Fibroblast of skin of back (primary cell): ENCODE measurements around the gene CAPZA2. TPM values are rescaled to one million over a fixed set of nuclear protein-coding genes. Genes with fewer than 3 reads are reported as not detected.
A peak's percentile ranks its signal among the peaks of the same experiment; 100 is the strongest.
"Not testable (repeated sequence)": the region's sequence is repeated elsewhere in the genome, so short reads cannot be mapped to it uniquely, and the experiment has no call there.

Experiments
- DNase-seq: peaks from one replicate; pipeline ENCODE4 v3.0.0-alpha.2; 2013
- polyA plus RNA-seq, 2 experiments: library from polyadenylated mRNA; unstranded; fragments of 120-200 nt; gene quantifications; one replicate each; pipeline ENCODE4 v1.2.1, GENCODE V29; 2013; ENCODE audit not compliant: insufficient read length in 2 of 2

Gene CAPZA2
- polyA plus RNA-seq (2013, experiment 1 of 2; ENCODE audit: insufficient read length): 143 TPM
- 156 TPM for polyA plus RNA-seq (2013, experiment 2 of 2; ENCODE audit: insufficient read length)

DNA sequence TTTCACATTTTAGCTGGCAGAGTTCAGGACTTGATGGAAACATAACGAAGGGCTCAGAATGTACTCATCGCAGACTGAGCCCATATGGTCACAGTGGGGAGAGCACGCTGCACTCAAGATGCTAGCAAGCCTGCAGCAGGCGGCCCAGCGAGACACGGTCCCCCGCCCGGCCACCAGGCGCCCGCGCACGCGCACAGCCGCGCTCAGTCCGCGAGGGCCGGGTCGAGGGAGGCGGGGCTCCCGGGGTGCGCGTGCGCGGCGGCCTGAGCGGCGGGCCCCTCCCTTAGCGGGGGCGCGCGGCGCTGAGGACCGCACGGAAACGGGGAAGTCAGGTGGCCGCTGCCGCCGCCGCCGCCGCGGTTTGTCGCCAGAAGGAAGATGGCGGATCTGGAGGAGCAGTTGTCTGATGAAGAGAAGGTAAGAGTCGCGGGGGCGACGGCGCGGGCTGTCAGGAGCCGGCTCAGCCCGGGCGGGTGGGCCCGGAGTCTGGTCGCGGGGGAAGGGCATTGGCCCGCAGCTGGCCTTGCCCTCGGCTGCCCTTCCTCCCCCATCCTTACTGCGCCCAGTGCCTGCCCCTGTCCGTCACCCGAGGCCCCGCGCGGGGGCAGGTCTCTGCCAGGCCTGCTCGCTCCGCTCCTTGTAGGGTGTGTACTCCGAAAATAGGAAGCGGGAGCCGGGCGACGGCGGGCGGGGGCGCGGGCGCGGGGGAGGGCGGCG lies at the start of gene CAPZA2:
Gene CAPZA2, plus strand, starts transcription at position 354 of the 717 bp plus-strand sequence. Its CDS starts 25 bp downstream, at position 379.
- DNase-seq: peak; percentile 92

GRCh38 chr7:116812860-116813259 lies 49.5 kb upstream of the CAPZA2 start:
- DNase-seq: no peak

DNA sequence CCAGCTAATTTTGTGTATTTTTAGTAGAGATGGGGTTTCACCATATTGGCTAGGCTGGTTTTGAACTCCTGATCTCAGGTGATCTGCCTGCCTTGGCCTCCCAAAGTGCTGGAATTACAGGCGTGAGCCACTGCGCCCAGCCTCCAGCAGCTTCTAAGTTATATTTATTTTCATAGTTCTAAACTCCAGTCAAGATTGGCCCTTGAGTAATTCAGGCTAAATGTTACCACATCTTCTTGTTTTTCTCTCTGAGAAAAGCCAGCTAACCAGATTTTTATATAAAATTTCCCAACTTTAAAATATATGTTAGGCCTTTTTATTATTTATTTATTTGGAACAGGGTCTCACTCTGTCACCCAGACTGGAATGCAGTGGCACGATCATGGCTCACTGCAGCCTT lies 49.0 kb upstream of the CAPZA2 start:
- not testable (repeated sequence) for DNase-seq

DNA sequence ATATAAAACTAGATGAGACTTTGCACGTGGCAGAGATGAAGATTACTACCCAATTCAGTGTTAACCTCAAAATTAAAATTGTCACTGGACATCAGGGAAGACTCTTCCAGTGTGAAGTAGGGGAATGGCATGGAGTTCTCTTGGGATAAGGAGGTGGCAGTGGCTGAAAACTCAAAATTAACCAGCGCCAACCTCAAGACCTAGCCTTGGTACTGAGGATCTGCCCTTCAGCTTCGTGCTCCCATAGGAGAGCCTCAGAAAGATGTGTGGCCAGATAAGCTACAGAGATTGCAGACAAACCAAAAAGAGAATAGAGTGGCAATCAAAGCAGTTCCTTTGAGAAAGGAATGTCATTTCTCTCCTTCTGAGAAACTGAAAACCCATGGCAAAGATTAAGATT lies 47.3 kb upstream of the CAPZA2 start:
- no peak for DNase-seq

DNA sequence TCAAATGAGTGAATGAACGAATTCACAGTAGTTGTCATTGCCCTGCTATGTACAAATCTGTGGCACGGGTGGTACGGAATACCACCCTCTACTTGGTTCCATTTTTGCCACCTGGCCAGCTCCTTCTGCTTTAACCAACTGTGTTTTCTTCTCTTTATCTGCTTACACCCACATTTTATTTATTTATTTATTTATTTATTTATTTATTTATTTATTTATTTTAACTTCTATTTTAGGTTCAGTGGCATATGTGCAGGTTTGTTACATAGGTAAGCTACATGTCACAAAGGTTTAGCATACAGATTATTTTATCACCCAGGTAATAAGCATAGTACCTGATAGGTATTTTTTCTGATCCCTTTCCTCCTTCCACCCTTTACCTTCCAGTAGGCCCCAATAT lies 42.2 kb upstream of the CAPZA2 start:
- DNase-seq: no peak

- DNase-seq: not testable (repeated sequence)
These were observed 40.7 kb upstream of the CAPZA2 start for GRCh38 chr7:116821647-116822046.

DNA sequence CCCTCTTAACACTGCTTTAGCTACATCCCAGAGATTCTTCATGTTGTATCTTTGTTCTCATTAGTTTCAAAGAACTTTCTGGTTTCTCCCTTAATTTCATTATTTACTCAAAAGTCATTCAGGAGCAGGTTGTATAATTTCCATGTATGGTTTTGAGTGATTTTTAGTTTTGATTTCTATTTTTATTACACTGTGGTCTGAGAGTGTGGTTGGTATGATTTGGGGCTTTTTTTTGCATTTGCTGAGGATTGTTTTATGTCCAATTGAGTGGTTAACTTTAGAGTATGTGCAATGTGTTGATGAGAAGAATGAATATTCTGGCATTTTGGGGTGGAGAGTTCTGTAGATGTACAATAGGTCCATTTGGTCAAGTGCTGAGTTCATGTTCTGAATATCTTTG lies 37.9 kb upstream of the CAPZA2 start:
- no peak for DNase-seq

GRCh38 chr7:116828281-116828680 lies 34.1 kb upstream of the CAPZA2 start:
- DNase-seq: no peak

DNA sequence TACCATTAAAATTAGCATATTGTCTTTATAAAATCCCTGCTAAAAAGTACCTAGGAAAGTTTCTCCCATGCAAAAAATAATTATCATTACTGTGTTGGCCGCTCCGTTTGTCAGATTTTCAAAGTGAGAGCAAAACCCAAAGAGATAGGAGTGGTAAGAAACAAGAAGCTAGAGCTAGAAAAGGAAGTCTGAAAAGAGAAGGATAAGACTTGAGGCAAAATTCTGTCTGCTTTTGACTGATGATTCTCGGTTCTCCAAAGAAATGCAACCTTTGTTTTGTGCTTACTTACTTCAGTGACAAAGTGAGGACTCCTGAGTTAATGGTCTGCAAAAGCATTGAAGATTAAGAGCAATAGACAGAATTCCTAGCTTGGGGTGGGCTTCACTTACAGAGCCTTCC lies 33.3 kb upstream of the CAPZA2 start:
- no peak for DNase-seq

DNA sequence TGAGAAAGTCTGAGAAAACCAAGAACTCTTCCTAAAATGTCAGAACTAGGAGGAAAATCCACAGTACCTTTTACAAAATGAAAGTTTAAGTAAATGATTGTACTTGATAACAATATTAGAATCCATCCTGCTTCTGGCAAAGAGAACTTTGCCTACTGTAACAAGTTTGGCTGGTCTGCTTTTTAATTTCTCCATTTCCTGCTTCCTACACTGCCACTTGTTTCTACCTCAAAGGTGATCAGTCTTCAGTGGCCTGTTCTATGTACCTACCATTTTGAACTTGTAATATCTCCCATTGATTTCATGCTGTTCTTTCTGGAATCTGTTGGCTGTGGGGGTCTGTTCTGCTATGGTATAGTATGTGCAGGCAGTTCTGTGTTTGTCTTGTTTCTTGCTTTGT lies 32.9 kb upstream of the CAPZA2 start:
- DNase-seq: no peak

GRCh38 chr7:116832692-116833091 lies 29.7 kb upstream of the CAPZA2 start:
- DNase-seq: no peak

DNA sequence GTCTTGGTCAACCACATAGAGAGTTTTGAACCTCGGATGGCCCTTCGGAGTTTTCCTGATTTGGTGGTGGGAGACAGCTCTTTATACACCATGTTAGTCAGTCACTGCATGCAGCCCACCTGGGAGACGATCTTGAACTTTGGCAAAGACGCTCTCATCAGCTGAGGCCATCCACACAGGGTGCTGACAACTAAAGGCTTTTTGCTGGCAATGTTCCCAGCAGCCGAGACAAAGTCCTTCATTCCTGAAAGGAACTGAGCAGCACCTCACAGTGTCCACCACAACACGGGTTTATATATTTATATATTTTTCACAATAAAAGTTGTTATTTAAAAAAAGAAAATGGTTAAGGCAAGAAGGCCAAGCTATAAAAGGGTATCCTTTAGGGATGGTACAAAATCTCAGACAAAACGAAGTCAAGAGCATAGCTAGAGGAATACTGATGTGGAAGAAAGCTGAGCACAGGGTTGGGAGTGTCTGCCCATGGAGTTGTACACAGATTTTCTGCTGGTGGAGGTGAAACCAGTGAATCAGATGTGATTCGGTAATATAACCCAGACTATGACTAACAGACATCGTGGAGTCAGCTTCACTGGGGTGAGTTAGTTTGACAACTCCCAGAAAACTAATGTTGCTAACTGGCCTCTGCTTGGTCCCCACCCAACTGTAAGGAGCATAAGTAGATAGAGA lies 27.4 kb upstream of the CAPZA2 start:
- DNase-seq: peak; percentile 31

DNA sequence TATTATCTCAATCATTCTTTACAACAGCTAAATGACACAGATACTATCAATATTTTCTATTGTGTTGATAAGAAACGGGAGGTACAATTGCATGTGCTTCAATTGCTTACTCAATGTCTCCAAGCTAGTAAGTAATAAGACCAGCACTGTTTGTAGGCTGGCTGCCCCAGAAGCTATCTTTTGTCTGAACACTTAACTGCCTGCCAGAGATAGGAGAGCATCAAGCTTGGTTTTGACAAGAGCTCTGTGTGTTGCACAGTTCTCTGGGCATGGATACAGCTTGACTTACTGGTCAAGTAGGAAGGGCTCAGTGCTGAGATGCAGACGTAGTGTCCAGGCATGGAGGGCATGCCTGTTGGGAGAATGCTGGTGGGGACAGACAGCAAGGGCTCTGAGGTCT lies 26.3 kb upstream of the CAPZA2 start:
- no peak for DNase-seq

- no peak for DNase-seq
These were observed 25.5 kb upstream of the CAPZA2 start for GRCh38 chr7:116836911-116837310.

- DNase-seq: no peak
These were observed 24.8 kb upstream of the CAPZA2 start for GRCh38 chr7:116837586-116837985.

- no peak for DNase-seq
These were observed 22.1 kb upstream of the CAPZA2 start for GRCh38 chr7:116840256-116840655.

- DNase-seq: no peak
These were observed 20.0 kb upstream of the CAPZA2 start for GRCh38 chr7:116842371-116842770.

DNA sequence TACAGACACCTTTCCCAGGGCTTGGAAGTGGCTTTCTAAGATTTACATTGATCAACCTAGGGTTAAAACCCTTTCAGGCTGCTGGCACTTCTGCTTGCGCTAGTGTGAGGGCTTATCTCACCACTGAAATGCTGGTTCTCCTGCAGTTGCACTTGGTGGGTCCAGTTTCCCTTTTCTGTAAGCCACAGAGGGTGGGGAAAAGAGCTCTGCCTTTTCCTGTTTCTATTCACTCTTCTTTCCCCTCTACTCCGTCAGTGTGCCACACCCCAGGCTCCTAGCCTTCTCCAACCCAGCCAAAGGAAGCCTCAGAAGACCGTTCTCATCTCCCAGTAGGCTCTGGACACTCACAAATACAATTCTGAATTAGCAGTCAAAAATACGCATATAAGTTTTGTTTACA lies 19.0 kb upstream of the CAPZA2 start:
- no peak for DNase-seq

DNA sequence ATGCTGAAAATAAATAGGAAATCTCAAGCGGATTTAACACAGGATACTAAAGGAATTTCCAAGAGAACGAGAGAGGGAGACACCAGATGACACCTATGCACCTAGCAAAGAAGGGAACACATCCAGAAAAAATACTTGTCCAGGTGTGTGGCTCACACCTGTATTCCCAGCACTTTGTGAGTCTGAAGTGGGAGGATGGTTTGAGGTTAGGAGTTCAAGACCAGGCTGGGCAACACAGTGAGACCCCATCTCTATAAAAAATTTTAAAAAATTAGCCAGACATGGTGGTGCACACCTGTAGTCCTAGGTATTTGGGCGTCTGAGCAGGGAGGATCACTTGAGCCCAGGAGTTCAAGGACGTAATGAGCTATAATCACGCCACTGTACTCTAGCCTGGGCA lies 11.2 kb upstream of the CAPZA2 start:
- DNase-seq: no peak

GRCh38 chr7:116851671-116852070 lies 10.7 kb upstream of the CAPZA2 start:
- DNase-seq: no peak

DNA sequence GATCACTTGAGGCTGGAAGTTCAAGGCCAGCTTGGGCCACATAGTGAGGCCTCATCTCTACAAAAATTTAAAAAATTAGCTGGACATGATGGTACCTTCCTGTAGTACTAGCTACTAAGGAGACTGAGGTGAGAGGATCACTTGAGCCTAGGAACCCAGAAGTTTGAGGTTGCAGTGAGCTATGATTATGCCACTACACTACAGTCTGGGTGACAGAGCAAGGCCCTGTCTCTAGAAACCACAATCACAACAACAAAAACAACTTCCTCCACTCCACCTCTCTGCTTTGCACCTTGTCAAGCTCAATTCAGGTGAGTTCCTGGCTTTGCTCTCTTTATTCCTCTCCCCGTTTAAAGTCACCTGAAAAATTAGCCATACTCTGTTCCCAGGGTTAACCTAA lies 8.3 kb upstream of the CAPZA2 start:
- DNase-seq: no peak

- DNase-seq: no peak
These were observed 5.3 kb upstream of the CAPZA2 start for GRCh38 chr7:116857052-116857451.

DNA sequence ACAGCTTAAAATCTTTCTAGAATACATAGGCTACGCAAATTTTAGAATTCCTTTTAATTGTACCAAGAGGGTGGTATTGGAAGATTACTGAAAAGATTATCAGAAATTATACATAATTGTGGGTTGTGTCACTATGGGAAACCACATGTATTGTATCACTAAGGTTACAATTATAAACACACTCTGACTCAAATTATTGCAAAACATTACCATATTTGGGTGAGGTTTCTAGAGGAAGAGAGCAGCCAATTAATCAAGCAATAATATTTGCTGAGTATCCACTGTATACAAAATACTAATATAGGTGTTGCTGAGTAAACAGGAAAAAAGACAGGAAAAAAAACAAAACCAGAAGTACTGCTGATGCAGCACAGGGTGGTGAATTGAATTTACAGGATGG lies 3.1 kb upstream of the CAPZA2 start:
- DNase-seq: peak; percentile 63

DNA sequence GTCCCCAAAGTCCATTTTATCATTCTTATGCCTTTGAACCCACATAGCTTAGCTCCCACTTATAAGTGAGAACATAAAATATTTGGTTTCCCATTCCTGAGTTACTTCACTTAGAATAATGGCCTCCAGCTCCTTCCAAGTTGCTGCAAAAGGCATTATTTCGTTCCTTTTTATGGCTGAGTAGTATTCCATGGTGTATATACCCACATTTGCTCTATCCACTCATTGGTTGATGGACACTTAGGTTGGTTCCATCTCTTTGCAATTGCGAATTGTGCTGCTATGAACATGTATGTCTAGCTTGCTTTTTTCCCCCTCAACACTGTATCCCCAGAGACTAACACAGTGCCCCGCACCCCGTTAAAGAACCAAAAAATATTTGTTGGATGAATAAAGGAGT lies 670 bp upstream of the CAPZA2 start:
- DNase-seq: no peak
